ENCODE measurements around the gene PRDM9. TPM values are rescaled to one million over a fixed set of nuclear protein-coding genes. Genes with fewer than 3 reads are reported as not detected.
"Not testable (repeated sequence)": the region's sequence is repeated elsewhere in the genome, so short reads cannot be mapped to it uniquely, and the experiment has no call there.

The PRDM9 gene
- total RNA-seq, result not detected

DNA sequence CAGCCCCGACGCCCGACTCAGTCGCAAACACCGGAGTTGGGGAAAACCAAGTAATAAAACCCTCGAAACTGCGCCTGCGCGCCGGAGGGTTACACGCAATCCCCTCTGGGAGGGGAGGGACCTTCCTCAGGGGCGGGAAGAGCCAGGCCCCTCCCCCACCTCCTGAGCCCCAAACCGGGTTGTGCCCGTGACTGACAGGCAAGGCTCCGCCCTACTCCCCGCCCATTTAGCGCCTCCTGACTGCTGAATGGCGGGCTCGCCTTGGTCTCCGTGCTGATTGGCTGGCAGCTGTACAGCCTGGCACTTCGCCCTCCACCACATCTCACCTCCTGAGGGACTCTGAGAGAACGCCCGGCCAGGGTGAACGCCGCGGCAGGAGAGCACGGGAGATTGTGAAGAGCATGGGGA is at the start of gene PRDM9:
TSS of gene PRDM9 (plus strand) at position 332 of the 408 bp plus-strand sequence. CDS start 1,425 bp downstream, outside the sequence.
- Mint-ChIP-seq H3K4me1 (ENCODE audit: low read depth) (no peaks in the 10 kb centered on the region), H3K27me3 (ENCODE audit: low read depth) (no peaks in the 10 kb centered on the region), H3K4me3 (peak within 1 kb of the TSS; percentile 26), H3K9me3 (peaks cover 12% of the 10 kb centered on the region), H3K36me3 (ENCODE audit: low read depth) (no peaks in the 10 kb centered on the region), H3K27ac (no peak within 1 kb of the TSS)
- no peak for DNase-seq
- CTCF ChIA-PET, result no interaction called here
- intact Hi-C loops (cut with micrococcal nuclease), result no loop called here

GRCh38 chr5:23457780-23458179 is 49.6 kb upstream of the PRDM9 start:
- DNase-seq, result no peak
- no peaks in the 10 kb centered on the region for H3K27me3 Mint-ChIP-seq (ENCODE audit: low read depth)
- no peak overlapping the region for H3K4me3 Mint-ChIP-seq
- no peaks in the 10 kb centered on the region for H3K36me3 Mint-ChIP-seq (ENCODE audit: low read depth)
- peaks cover 6% of the 10 kb centered on the region for H3K9me3 Mint-ChIP-seq
- H3K4me1 Mint-ChIP-seq (ENCODE audit: low read depth), result no peaks in the 10 kb centered on the region
- H3K27ac Mint-ChIP-seq, result no peak overlapping the region
- CTCF ChIA-PET, result no interaction called here
- intact Hi-C loops (cut with micrococcal nuclease), result no loop called here

- no peaks in the 10 kb centered on the region for H3K27me3 Mint-ChIP-seq (ENCODE audit: low read depth)
- no peak overlapping the region for H3K4me3 Mint-ChIP-seq
- intact Hi-C loops (cut with micrococcal nuclease), result no loop called here
Observed at GRCh38 chr5:23459214-23459613, 48.2 kb upstream of the PRDM9 start.

DNA sequence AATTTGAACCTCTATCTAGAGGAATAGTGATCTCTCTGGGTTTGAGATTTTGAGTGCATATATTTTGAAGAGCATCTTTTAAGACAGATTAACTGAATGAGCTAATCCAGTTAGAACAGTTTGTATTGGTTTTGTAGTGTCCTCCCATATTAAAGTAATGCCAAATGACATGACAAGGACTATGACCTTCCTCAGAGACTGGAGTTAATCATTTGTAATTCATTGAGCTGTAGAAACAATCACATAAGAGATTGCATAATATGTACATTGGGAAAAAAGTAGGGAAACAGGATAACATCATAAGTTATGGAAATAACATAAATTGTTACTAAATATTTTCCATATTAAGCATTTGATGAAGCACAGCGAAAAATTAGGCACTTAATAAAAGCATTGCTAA is 45.8 kb upstream of the PRDM9 start:
- H3K4me3 Mint-ChIP-seq, result no peak overlapping the region
- H3K27ac Mint-ChIP-seq, result no peak overlapping the region
- DNase-seq, result no peak
- H3K36me3 Mint-ChIP-seq (ENCODE audit: low read depth), result no peaks in the 10 kb centered on the region
- H3K4me1 Mint-ChIP-seq (ENCODE audit: low read depth), result no peaks in the 10 kb centered on the region
- CTCF ChIA-PET, result no interaction called here
- peaks cover 6% of the 10 kb centered on the region for H3K9me3 Mint-ChIP-seq
- intact Hi-C loops (cut with micrococcal nuclease), result no loop called here
- no peaks in the 10 kb centered on the region for H3K27me3 Mint-ChIP-seq (ENCODE audit: low read depth)

More at GRCh38 chr5:23459214-23459613, 48.2 kb upstream of the PRDM9 start:
- DNase-seq, result no peak
- H3K36me3 Mint-ChIP-seq (ENCODE audit: low read depth), result no peaks in the 10 kb centered on the region
- no peaks in the 10 kb centered on the region for H3K4me1 Mint-ChIP-seq (ENCODE audit: low read depth)
- H3K9me3 Mint-ChIP-seq, result peaks cover 5% of the 10 kb centered on the region
- no peak overlapping the region for H3K27ac Mint-ChIP-seq
- CTCF ChIA-PET, result no interaction called here

GRCh38 chr5:23466401-23466912 is 41.0 kb upstream of the PRDM9 start:
- CTCF ChIA-PET, result no interaction called here
- Mint-ChIP-seq H3K4me3 (no peak overlapping the region), H3K36me3 (ENCODE audit: low read depth) (no peaks in the 10 kb centered on the region), H3K27ac (no peak overlapping the region), H3K9me3 (peaks cover 10% of the 10 kb centered on the region), H3K27me3 (ENCODE audit: low read depth) (no peaks in the 10 kb centered on the region), H3K4me1 (ENCODE audit: low read depth) (no peaks in the 10 kb centered on the region)
- intact Hi-C loops (cut with micrococcal nuclease), result no loop called here
- DNase-seq, result no peak

- H3K27ac Mint-ChIP-seq, result no peak overlapping the region
- intact Hi-C loops (cut with micrococcal nuclease), result no loop called here
- CTCF ChIA-PET, result no interaction called here
- no peak overlapping the region for H3K4me3 Mint-ChIP-seq
- no peaks in the 10 kb centered on the region for H3K27me3 Mint-ChIP-seq (ENCODE audit: low read depth)
- peaks cover 10% of the 10 kb centered on the region for H3K9me3 Mint-ChIP-seq
- H3K4me1 Mint-ChIP-seq (ENCODE audit: low read depth), result no peaks in the 10 kb centered on the region
- DNase-seq, result no peak
- no peaks in the 10 kb centered on the region for H3K36me3 Mint-ChIP-seq (ENCODE audit: low read depth)
Observed at GRCh38 chr5:23468658-23469057, 38.8 kb upstream of the PRDM9 start.

DNA sequence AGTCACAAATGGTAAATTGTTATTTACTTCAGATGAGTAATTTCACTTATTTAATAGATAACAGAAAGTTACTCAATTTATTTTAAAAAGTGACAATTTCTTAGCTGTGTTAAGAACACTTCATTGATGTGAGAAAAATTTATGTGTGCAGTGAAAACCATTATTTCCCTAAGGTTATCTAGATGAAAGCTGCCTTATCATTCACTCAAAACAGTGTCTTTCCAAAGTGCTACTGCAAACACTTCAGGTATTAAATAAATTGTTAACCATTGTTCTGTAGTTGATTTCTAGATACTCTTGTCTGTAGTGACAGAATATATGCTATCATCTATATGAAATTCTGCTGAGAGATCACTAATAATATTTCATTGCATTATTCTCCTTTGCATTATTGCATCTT is 33.5 kb upstream of the PRDM9 start:
- H3K27me3 Mint-ChIP-seq (ENCODE audit: low read depth), result no peaks in the 10 kb centered on the region
- no peaks in the 10 kb centered on the region for H3K4me1 Mint-ChIP-seq (ENCODE audit: low read depth)
- CTCF ChIA-PET, result no interaction called here
- H3K36me3 Mint-ChIP-seq (ENCODE audit: low read depth), result no peaks in the 10 kb centered on the region
- H3K4me3 Mint-ChIP-seq, result no peak overlapping the region
- no peak overlapping the region for H3K27ac Mint-ChIP-seq
- no peak for DNase-seq
- H3K9me3 Mint-ChIP-seq, result peaks cover 5% of the 10 kb centered on the region
- intact Hi-C loops (cut with micrococcal nuclease), result no loop called here

- Mint-ChIP-seq H3K36me3 (ENCODE audit: low read depth) (no peaks in the 10 kb centered on the region), H3K4me1 (ENCODE audit: low read depth) (no peaks in the 10 kb centered on the region), H3K4me3 (no peak overlapping the region), H3K9me3 (peaks cover 7% of the 10 kb centered on the region), H3K27me3 (ENCODE audit: low read depth) (no peaks in the 10 kb centered on the region), H3K27ac (no peak overlapping the region)
- no peak for DNase-seq
- intact Hi-C loops (cut with micrococcal nuclease), result no loop called here
- CTCF ChIA-PET, result interaction anchor here (0.7 kb wide), 1 partner anchor 60 kb away, joined by 3 read pairs; no protein-coding TSS in a partner anchor
Observed at GRCh38 chr5:23474315-23474714, 33.1 kb upstream of the PRDM9 start.

DNA sequence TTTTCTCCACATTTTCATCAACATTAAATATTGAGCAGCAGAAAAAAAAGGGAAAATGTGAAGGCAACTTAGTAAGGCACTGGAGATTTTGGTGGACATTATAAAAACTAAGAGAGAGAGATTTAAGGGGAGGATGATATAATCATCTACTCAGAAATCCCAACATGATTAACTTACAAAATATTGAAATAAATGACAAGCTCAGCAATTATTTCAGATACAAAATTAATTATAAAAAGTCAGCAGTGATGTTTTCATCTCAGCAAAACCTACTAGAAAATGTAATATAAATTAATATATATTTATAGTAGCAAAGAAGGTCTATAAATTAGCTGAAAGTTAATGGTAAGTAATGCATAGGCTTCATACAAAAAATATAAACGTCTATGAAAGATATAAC is 30.8 kb upstream of the PRDM9 start:
- H3K9me3 Mint-ChIP-seq, result peaks cover 8% of the 10 kb centered on the region
- H3K27me3 Mint-ChIP-seq (ENCODE audit: low read depth), result no peaks in the 10 kb centered on the region
- intact Hi-C loops (cut with micrococcal nuclease), result no loop called here
- H3K36me3 Mint-ChIP-seq (ENCODE audit: low read depth), result no peaks in the 10 kb centered on the region
- H3K27ac Mint-ChIP-seq, result no peak overlapping the region
- no peak for DNase-seq
- no peaks in the 10 kb centered on the region for H3K4me1 Mint-ChIP-seq (ENCODE audit: low read depth)
- CTCF ChIA-PET, result no interaction called here
- H3K4me3 Mint-ChIP-seq, result no peak overlapping the region

GRCh38 chr5:23482642-23483041 is 24.8 kb upstream of the PRDM9 start:
- no peaks in the 10 kb centered on the region for H3K4me1 Mint-ChIP-seq (ENCODE audit: low read depth)
- no peak for DNase-seq
- H3K27ac Mint-ChIP-seq, result no peak overlapping the region
- H3K9me3 Mint-ChIP-seq, result peaks cover 20% of the 10 kb centered on the region
- CTCF ChIA-PET, result no interaction called here
- H3K36me3 Mint-ChIP-seq (ENCODE audit: low read depth), result no peaks in the 10 kb centered on the region
- intact Hi-C loops (cut with micrococcal nuclease), result no loop called here
- no peak overlapping the region for H3K4me3 Mint-ChIP-seq
- no peaks in the 10 kb centered on the region for H3K27me3 Mint-ChIP-seq (ENCODE audit: low read depth)

GRCh38 chr5:23483090-23483489 is 24.3 kb upstream of the PRDM9 start:
- H3K9me3 Mint-ChIP-seq, result peaks cover 22% of the 10 kb centered on the region
- H3K27me3 Mint-ChIP-seq (ENCODE audit: low read depth), result no peaks in the 10 kb centered on the region
- no peak overlapping the region for H3K27ac Mint-ChIP-seq
- no peaks in the 10 kb centered on the region for H3K36me3 Mint-ChIP-seq (ENCODE audit: low read depth)
- DNase-seq, result no peak
- no peak overlapping the region for H3K4me3 Mint-ChIP-seq
- no peaks in the 10 kb centered on the region for H3K4me1 Mint-ChIP-seq (ENCODE audit: low read depth)
- intact Hi-C loops (cut with micrococcal nuclease), result no loop called here
- CTCF ChIA-PET, result no interaction called here

DNA sequence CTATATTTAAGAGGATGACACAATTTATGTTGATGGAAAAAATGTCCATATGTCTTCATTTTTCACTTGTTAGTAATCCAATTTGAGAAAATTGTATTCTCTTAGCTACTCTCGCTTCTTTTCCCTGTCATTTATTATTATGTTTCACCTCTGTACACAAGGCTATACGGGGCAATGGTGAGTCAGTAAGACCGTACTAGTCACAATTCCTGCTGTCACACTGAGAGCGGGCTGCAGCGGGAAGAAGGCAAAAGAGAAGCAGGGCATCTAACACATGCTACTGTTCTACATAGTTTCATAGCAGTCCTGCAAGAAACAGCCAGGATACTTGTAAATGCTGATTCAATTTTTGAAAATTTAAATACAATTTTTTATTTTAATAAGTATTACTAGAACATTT is 23.3 kb upstream of the PRDM9 start:
- H3K4me1 Mint-ChIP-seq (ENCODE audit: low read depth), result no peaks in the 10 kb centered on the region
- no peaks in the 10 kb centered on the region for H3K36me3 Mint-ChIP-seq (ENCODE audit: low read depth)
- CTCF ChIA-PET, result no interaction called here
- no peak overlapping the region for H3K27ac Mint-ChIP-seq
- no peaks in the 10 kb centered on the region for H3K27me3 Mint-ChIP-seq (ENCODE audit: low read depth)
- no peak for DNase-seq
- no peak overlapping the region for H3K4me3 Mint-ChIP-seq
- peaks cover 25% of the 10 kb centered on the region for H3K9me3 Mint-ChIP-seq
- intact Hi-C loops (cut with micrococcal nuclease), result no loop called here

- H3K27me3 Mint-ChIP-seq (ENCODE audit: low read depth); DNase-seq; H3K36me3 Mint-ChIP-seq (ENCODE audit: low read depth); H3K4me1 Mint-ChIP-seq (ENCODE audit: low read depth); H3K27ac Mint-ChIP-seq; intact Hi-C loops (cut with micrococcal nuclease); CTCF ChIA-PET; H3K4me3 Mint-ChIP-seq: not testable (repeated sequence)
- H3K9me3 Mint-ChIP-seq, result peaks cover 24% of the 10 kb centered on the region
Observed at GRCh38 chr5:23486227-23486626, 21.2 kb upstream of the PRDM9 start.

GRCh38 chr5:23490993-23491392 is 16.4 kb upstream of the PRDM9 start:
- CTCF ChIA-PET, result no interaction called here
- intact Hi-C loops (cut with micrococcal nuclease), result no loop called here
- H3K4me1 Mint-ChIP-seq (ENCODE audit: low read depth), result no peaks in the 10 kb centered on the region

More at GRCh38 chr5:23490993-23491392, 16.4 kb upstream of the PRDM9 start:
- Mint-ChIP-seq H3K27ac (no peak overlapping the region), H3K27me3 (ENCODE audit: low read depth) (no peaks in the 10 kb centered on the region), H3K9me3 (peaks cover 23% of the 10 kb centered on the region), H3K36me3 (ENCODE audit: low read depth) (no peaks in the 10 kb centered on the region), H3K4me3 (no peak overlapping the region)
- no peak for DNase-seq
